Measurements from ENCODE around the gene WWC1. TPM values are rescaled to one million over a fixed set of nuclear protein-coding genes. Genes with fewer than 3 reads are reported as not detected.

The WWC1 gene
- total and polyA plus RNA-seq, 10 of the 15 experiments (the other 5 are each of a cell fraction or from before 2014, with no cell fraction given) = 0.50 to 7.8 (median 2.5) TPM

DNA sequence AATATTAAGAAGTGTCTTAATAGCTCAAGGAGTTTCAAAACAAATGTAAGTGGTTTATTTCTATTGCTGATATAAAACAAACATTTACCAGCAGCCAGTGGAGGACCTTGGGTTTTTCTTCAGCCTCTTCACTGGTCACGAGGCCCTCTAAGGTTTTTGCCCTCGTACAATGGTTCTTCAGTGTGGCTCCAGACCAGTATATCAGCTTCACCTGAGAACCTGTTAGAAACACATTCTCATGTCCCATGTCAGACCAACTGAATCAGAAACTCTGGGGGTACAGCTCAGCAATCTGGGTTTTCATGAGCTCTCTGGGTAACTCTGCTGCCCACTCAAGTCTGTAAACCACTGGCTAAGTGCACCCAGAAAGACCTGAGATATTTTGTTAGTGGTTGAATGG is 12.9 kb downstream of the WWC1 start:
- 42% methylated on average over 2 of the region's 2 CpGs for WGBS (ENCODE audit: insufficient coverage, insufficient replicate concordance, low lambda C conversion rate, missing lambda C conversion rate)
- no peak overlapping the region for H3K4me2 ChIP-seq (ENCODE audit: control insufficient read depth, insufficient read depth)
- H4K20me1 ChIP-seq (ENCODE audit: control insufficient read depth, insufficient read depth) = no peaks in the 10 kb centered on the region
- no peak overlapping the region for H3K27ac ChIP-seq (ENCODE audit: control insufficient read depth, insufficient read depth)
- ChIA-PET CTCF (interaction anchor here (0.6 to 0.7 kb wide), 2 partner anchors 14 to 84 kb away, joined by 3 read pairs; no protein-coding TSS in a partner anchor), RAD21 (ENCODE audit: unreplicated experiment) (no interaction called here), POLR2A (interaction anchor here (0.7 kb wide), 1 partner anchor 138 kb away, joined by 3 read pairs; no protein-coding TSS in a partner anchor), SMC1A (ENCODE audit: uncharacterized antibody, unreplicated experiment) (no interaction called here)
- no TSS peak for BruUV-seq (replicated peaks)
- ATAC-seq (no peak), FAIRE-seq (no peak), DNase-seq (ENCODE audit: low read depth, low spot score) (no peak)
- H3K9ac ChIP-seq (ENCODE audit: control insufficient read depth, insufficient read depth, low read length) = no peak overlapping the region
- no peaks in the 10 kb centered on the region for H3K27me3 ChIP-seq (replicated peaks in 1 of 2; ENCODE audit: control insufficient read depth in 2 of 2, insufficient read depth in 2 of 2, low read length in 1 of 2)
- peaks cover 3% of the 10 kb centered on the region for H3K4me1 ChIP-seq (ENCODE audit: control insufficient read depth, insufficient read depth, low read length)
- H3K4me3 ChIP-seq = no peak overlapping the region
- H3K36me3 ChIP-seq (ENCODE audit: control insufficient read depth in 2 of 2, insufficient read depth in 2 of 2, low read length in 1 of 2) = no peaks in the 10 kb centered on the region
- intact Hi-C loops (cut with micrococcal nuclease; ENCODE audit: unreplicated experiment) (no loop called here), in situ Hi-C loops (cut with MboI) (no loop called here)
- H3K79me2 ChIP-seq (ENCODE audit: control insufficient read depth, insufficient read depth, low read length) = no peaks in the 10 kb centered on the region
- no peak overlapping the region for H2AFZ ChIP-seq (ENCODE audit: control insufficient read depth, low read depth, low read length)
- H3K9me3 ChIP-seq (replicated peaks; ENCODE audit: control insufficient read depth, insufficient read depth, low read length) = no peaks in the 10 kb centered on the region
- TF ChIP-seq CEBPZ (IDR thresholded peaks at IDR 0.05; ENCODE audit: low read depth, low read length) (no peak), STAT3 (IDR thresholded peaks at IDR 0.05; ENCODE audit: low read depth, low read length) (no peak), ELK1 (IDR thresholded peaks at IDR 0.05; ENCODE audit: low read depth, low read length) (no peak), ESRRA (IDR thresholded peaks at IDR 0.05; ENCODE audit: low read length) (no peak), JUND (IDR thresholded peaks at IDR 0.05; ENCODE audit: low read depth, low read length) (no peak), BCL11A (IDR thresholded peaks at IDR 0.05; ENCODE audit: low read depth, low read length) (no peak), ZSCAN29 (IDR thresholded peaks at IDR 0.05) (no peak), ASH2L (IDR thresholded peaks at IDR 0.05; ENCODE audit: borderline replicate concordance, low read depth) (no peak), SUPT20H (IDR thresholded peaks at IDR 0.05; ENCODE audit: borderline replicate concordance, control insufficient read depth, low read depth, low read length) (no peak), ZNF687 (IDR thresholded peaks at IDR 0.05) (no peak)
- TF ChIP-seq, protein P1, sequence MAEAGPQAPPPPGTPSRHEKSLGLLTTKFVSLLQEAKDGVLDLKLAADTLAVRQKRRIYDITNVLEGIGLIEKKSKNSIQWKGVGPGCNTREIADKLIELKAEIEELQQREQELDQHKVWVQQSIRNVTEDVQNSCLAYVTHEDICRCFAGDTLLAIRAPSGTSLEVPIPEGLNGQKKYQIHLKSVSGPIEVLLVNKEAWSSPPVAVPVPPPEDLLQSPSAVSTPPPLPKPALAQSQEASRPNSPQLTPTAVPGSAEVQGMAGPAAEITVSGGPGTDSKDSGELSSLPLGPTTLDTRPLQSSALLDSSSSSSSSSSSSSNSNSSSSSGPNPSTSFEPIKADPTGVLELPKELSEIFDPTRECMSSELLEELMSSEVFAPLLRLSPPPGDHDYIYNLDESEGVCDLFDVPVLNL (IDR thresholded peaks at IDR 0.05; ENCODE audit: low read depth, low read length) = no peak
- TF ChIP-seq, protein P2, sequence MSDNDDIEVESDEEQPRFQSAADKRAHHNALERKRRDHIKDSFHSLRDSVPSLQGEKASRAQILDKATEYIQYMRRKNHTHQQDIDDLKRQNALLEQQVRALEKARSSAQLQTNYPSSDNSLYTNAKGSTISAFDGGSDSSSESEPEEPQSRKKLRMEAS (IDR thresholded peaks at IDR 0.05; ENCODE audit: low read depth, low read length) = no peak
